DMS53 treated with DMSO at 0.1 percent for 48 hours (cell line): Measurements from ENCODE around the gene PDE4B.
"Not testable (repeated sequence)": the region's sequence is repeated elsewhere in the genome, so short reads cannot be mapped to it uniquely, and the experiment has no call there.

Source experiments
- DNase-seq: peaks from one replicate; lab custom pipeline; 2025; ENCODE audit not compliant: unreplicated experiment; lab: John Stamatoyannopoulos, UW

Gene PDE4B

GRCh38 chr1:65813956-65814355 is 21.3 kb downstream of the PDE4B start:
- peak; percentile 90 for DNase-seq

- DNase-seq, result no peak
Observed at GRCh38 chr1:65814752-65815151, 22.1 kb downstream of the PDE4B start.

DNA sequence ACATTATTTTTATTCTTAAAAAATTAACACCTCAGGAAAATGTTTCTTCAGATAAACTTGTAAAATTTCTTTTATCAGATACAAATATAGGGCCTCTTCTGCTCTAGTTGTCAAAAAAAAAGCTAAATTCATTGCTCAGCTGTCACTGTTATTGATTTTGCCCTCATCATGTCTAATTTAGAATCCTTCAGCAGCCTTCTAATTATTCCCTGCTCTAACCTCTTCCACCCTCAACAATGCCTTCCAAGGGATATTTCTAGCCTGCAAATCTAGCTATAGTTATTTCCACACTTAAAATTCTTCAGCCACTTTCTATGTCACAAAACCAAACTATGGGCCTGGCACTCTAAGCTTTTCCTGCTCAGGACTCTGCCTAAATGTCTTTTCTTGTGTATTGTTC is 25.2 kb downstream of the PDE4B start:
- no peak for DNase-seq

DNA sequence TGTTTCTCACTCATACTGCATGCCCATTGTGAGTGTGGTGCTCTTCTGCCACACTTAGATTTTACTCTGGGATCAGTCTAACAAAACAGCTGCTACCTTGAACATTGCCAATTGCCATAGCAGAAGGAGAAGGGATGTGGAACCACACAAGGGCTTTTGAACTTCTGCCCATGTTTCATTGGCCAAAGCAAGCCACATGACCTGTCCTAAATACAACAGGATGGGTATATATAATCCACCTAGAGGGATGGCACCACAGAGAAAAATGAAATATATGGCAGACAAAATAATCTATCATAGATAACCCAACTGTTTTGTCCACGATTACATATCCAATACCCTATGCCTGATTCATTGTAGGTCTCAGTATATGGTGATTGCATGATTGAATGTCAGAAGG is 26.3 kb downstream of the PDE4B start:
- no peak for DNase-seq

DNA sequence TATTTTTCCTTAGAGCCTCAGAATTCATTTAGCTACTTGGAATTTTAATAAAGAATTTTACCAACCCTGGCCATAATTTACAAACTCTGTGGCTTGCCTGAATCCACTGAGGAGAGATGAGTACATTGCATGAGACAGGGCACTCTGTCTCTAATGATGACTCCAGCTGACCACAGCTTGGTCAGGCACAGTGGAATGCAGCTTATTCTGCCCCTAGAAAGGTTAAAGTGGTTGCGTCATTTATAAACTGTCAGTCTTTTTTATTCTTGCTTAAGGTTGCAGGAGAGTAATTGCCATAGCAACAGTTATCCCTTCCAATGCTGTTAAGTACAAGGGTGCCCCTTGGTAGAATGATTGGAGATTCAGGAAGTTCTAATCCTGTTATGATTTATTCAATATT is 28.3 kb downstream of the PDE4B start:
- DNase-seq, result no peak

- DNase-seq, result no peak
Observed at GRCh38 chr1:65821386-65821785, 28.7 kb downstream of the PDE4B start.

DNA sequence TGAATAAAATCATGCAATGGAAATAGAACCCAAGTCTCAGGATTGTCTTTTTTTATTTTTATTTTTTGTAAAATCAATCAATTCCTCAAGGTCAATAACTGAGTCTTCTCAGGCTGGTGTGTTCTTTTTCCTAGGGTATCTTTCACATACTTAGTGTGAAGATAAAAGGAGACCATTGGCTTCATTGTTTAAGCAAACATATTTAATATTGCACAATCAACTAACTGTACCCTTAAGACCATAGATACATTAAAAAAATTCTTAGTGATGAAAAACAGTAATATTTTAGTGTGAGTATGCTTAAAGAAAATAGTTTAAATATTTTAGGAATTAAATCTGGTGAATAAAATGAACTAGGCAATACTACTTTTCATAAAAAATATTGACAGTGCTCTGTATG is 31.4 kb downstream of the PDE4B start:
- DNase-seq, result no peak

- no peak for DNase-seq
Observed at GRCh38 chr1:65825741-65826140, 33.0 kb downstream of the PDE4B start.

DNA sequence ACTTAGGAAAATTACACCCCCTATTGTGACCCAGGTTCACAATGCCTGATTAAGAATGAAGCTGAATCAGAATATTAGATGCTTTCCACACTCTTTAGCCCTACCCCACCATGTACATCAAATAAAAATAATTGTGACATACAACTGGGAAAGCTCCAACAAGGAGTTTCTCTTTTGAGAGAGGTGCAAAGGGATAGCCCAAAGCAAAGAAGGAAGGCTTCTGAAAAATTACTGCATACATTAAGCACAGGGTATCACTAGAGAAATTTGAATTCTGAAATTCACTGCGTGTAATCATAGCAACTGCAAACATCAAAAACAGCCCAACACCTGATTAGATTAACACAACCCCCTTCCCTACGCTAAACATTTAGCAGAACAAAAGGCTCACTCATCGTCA is 34.1 kb downstream of the PDE4B start:
- no peak for DNase-seq

GRCh38 chr1:65827346-65827745 is 34.7 kb downstream of the PDE4B start:
- DNase-seq, result no peak

DNA sequence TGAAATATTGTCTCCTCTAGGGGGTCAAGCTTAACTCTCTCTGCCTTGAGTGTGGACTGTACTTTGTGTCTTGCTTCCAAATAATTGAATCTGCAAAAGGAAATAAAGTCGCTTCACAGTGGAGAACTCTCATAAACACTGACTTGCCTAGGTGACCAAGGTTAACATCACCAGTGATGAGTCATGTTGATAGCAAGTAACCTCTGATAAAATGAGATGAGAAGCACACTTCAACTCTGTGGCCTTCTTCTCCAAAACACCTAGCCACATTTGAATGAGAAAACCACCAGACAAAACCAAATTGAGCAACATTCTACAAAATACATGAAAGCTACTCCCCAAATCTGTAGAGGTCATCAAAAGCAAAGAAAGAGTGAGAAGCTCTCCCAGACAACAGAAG is 37.6 kb downstream of the PDE4B start:
- DNase-seq, result peak; percentile 37

GRCh38 chr1:65832296-65832695 is 39.6 kb downstream of the PDE4B start:
- DNase-seq, result no peak

DNA sequence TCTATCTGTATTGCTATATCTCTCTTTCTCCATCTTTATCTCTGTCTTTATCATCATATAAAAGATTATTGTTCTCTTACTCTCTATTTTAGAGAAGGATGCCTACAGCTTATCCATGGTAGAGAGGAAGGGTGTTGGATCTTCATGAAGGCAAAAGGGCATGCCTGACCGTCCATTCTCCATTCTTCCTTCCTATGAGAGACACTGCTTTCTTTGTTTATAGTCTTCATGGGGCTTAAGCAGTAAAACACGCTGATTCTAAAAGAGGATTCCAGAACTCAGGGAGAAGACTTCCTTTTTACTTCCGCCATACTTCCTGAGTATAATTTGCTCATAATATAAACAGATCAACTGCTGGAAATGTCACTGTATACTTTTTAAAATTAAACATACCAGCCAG is 44.0 kb downstream of the PDE4B start:
- DNase-seq, result no peak

- DNase-seq, result no peak
Observed at GRCh38 chr1:65840683-65841082, 48.0 kb downstream of the PDE4B start.

DNA sequence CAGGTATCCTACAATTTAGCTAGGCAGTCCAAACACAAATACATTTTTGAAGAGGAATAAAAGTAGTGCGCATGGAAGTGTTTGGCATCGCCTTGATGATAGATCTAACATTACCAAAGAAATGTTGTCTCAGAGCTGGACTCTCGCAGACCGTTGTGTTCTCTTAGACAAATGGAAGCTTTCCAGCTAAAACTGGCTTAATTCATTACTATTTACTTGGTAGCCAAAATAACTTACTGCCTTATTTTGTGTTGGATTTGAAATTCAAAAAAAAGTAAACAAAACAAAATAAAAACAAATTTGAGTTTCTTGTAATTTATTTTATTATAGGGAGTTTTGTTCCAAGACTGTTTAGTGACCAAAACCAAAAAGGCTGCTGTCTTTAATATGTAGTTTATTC is 51.6 kb downstream of the PDE4B start:
- no peak for DNase-seq

DNA sequence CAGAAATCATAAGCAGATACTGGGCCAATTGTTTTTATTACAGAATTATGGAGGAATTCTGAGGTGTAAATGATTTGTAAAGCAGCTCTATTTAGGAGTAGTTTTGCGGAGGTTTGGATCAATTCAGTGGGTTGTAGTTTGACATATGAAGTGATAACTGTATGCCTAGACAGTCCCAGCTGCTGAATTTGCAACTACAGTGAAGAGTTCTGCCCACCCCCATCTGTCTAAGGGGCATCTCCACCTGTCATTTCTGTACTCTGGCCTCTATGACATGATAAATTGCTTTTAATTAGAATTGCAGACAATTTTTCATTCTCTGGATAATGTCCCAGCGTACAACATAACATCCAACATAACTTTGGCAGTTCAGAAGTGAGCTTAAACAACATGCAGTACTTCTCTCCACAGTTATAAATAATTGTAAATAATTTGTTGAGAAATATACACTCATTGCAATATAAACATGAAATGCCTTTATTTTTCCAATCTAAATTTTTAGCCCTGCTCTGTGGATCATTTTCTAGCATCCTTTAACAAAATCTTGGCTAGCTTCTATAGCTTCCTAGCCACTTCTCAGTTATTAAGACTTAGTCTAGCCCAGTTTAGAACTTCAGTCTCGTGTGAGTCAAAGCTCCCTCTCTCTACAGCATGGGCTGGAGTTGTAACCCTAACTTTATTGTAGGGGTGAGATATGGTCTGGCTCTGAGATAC is 52.3 kb downstream of the PDE4B start:
- DNase-seq, result no peak

DNA sequence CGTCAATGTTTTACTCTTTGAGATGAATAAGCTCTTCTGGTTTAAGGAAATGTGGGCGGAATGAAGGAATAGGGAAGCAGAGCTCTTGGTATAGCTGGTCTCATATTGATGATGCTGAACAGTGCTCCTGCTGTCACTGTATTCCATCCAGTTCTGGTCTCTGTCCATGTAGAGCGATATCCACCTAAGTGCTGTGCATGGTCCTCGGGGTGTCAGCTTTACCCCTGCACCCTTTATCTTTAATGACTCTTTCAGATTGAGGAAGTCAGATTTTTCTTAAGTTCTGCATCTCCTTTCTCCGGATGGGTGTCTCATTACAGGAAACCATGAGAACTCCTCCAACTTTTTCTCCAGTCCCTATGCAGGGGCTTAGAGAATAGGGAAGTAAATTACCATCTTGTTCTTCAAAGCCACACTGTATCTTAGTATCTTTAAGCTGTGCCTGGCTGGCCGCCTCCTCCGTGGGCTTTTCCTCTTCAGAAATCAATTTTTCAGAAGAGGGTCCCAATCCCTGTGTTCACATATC is 52.9 kb downstream of the PDE4B start:
- no peak for DNase-seq

- no peak for DNase-seq
Observed at GRCh38 chr1:65846866-65847265, 54.2 kb downstream of the PDE4B start.

- DNase-seq, result no peak
Observed at GRCh38 chr1:65850281-65850680, 57.6 kb downstream of the PDE4B start.

GRCh38 chr1:65856591-65856990 is 63.9 kb downstream of the PDE4B start:
- DNase-seq, result not testable (repeated sequence)

DNA sequence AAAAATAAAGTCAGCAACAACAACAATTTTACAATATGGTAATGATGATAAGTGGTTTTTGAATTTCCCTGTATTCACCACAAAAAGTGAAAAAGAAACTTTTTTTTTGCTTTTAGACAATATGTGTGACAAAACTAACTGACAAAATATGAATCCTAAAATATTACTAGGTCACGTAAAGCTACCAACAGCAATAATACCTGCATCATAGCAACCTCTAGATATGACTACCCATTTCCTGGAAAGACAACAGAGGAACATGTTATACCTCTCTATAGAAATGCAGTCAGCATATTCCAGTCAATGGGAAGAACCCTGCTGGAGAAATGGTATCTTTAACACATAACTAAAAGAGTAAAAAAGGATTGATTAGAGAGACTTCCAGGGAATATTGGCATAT is 73.7 kb downstream of the PDE4B start:
- DNase-seq, result no peak

DNA sequence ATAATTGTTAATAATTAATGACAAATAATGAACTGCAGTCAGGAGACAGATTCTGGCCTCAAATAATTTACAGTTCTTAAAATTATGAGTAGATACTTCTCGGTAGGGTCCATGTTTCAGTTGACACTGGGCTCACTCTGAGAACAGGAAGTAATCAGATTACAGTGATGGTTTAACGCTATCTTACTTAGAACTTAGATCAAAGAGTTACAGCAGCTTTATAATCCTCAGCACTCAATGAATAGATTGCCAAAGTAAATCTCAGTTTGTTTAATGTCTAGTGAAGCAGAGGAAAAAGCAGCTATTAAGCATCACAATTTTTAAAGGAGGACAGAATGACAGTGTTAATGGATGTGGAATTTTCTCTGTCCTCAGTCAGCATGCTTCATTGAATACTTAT is 79.6 kb downstream of the PDE4B start:
- DNase-seq, result peak; percentile 6

GRCh38 chr1:65878342-65878741 is 85.6 kb downstream of the PDE4B start:
- DNase-seq, result not testable (repeated sequence)
